T-helper 1 cell treated with Interleukin-12 subunit alpha and Interleukin-12 subunit beta and Interleukin-4 antibody, amounts not matched to agents 30 μg/mL and 1 μg/mL, for 36 hours (primary cell): ENCODE measurements around the gene DHX36.

ENCODE experiments used
- H3K27ac Mint-ChIP-seq: one replicate; pipeline ENCODE4 v1.8.0; 2021; ENCODE audit warnings: mild to moderate bottlenecking, mixed read lengths
- H3K27me3 Mint-ChIP-seq: one replicate; pipeline ENCODE4 v1.8.0; 2021; ENCODE audit warnings: low read depth, mixed read lengths
- H3K36me3 Mint-ChIP-seq: one replicate; pipeline ENCODE4 v1.8.0; 2021; ENCODE audit warnings: low read depth, mixed read lengths
- H3K4me1 Mint-ChIP-seq: one replicate; pipeline ENCODE4 v1.8.0; 2021; ENCODE audit warnings: low read depth, mixed read lengths
- H3K4me3 Mint-ChIP-seq: one replicate; pipeline ENCODE4 v1.8.0; 2021; ENCODE audit warnings: mild to moderate bottlenecking, moderate library complexity, mixed read lengths
- H3K9me3 Mint-ChIP-seq: one replicate; pipeline ENCODE4 v1.8.0; 2021; ENCODE audit warnings: mixed read lengths

Gene DHX36

DNA sequence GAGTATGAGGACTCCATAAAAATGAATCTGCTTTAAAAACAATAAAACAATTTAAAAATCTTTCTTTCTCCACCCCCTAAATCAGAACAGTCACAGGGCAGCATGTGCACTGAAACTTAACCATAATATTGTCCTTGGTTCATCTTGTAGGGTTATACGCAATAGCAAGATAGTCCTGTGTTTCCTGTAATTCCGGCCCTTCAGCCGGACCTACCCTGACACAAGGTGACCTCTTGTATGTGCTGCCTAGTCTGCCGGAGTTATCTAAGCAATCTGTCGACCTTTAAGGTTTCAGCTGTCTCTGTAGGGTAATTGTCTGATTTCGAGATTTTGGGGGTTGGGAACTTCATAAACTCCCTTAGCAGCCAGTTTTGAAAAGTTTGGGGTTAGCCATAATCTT is 99.9 kb downstream of the DHX36 start:
- no peak overlapping the region for H3K27ac Mint-ChIP-seq
- H3K27me3 Mint-ChIP-seq: peaks cover 6% of the 10 kb centered on the region

DNA sequence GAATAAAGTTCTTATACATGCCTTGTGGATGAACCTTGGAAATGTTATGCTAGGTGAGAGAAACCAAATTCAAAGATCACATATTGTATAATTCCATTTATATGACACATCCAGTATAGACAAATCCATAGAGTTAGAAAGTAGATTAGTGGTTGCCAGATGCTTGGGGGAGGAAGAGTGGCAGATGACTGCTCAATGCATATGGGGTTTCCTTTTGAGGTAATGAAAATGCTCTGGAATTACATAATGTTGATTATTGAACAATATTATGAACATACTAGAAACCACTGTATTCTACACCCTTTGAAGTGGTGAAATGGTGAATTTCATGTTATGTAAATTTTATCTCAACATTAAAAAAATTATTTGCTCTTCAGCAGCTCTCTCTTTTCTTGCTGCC is 100.8 kb downstream of the DHX36 start:
- Mint-ChIP-seq H3K9me3 (no peaks in the 10 kb centered on the region), H3K27ac (no peak overlapping the region)

More for the DNA sequence above, 99.9 kb downstream of the DHX36 start:
- Mint-ChIP-seq H3K4me3 (no peak overlapping the region), H3K36me3 (no peaks in the 10 kb centered on the region), H3K4me1 (no peaks in the 10 kb centered on the region), H3K9me3 (no peaks in the 10 kb centered on the region)

More for the DNA sequence above, 100.8 kb downstream of the DHX36 start:
- Mint-ChIP-seq H3K36me3 (no peaks in the 10 kb centered on the region), H3K27me3 (peaks cover 6% of the 10 kb centered on the region), H3K4me1 (no peaks in the 10 kb centered on the region), H3K4me3 (no peak overlapping the region)
